CD14-positive monocyte (primary cell): ENCODE measurements around the gene STAMBPL1. TPM values are rescaled to one million over a fixed set of nuclear protein-coding genes. Genes with fewer than 3 reads are reported as not detected.

ENCODE experiments used
- DNase-seq, 3 donors: peaks; one replicate each; pipeline ENCODE4 v3.0.0-alpha.2; 2011 to 2022
- H2AFZ ChIP-seq: 2 replicates; pipeline ENCODE4 v1.6.0; 2012; ENCODE audit warnings: mild to moderate bottlenecking, low read depth, low read length, inconsistent platforms; ENCODE audit not compliant: insufficient read depth, poor library complexity, severe bottlenecking
- H3K27ac ChIP-seq, 2 donors: 1 replicate in 1 of 2; 2 replicates in 1 of 2; pipeline ENCODE4 v1.5.1; 2012 to 2013; ENCODE audit warnings: low read length in 2 of 2, control low read depth in 1 of 2, inconsistent platforms in 1 of 2, low read depth in 1 of 2, mild to moderate bottlenecking in 1 of 2
- H3K27me3 ChIP-seq, 2 donors: one replicate each; pipeline versions ENCODE4 v1.6.0 to v1.6.1; 2011 to 2013; ENCODE audit warnings: low read length in 2 of 2; ENCODE audit not compliant: control insufficient read depth in 2 of 2, insufficient read depth in 2 of 2
- H3K36me3 ChIP-seq, 2 donors: replicated peaks in 1 of 2; 1 replicate in 1 of 2; 2 replicates in 1 of 2; pipeline versions ENCODE4 v1.5.1 to v1.6.1; 2012 to 2013; ENCODE audit warnings: low read length in 2 of 2, control low read depth in 1 of 2, inconsistent platforms in 1 of 2, mild to moderate bottlenecking in 1 of 2; ENCODE audit not compliant: insufficient read depth in 2 of 2, control insufficient read depth in 1 of 2
- H3K4me1 ChIP-seq, 2 donors: 1 replicate in 1 of 2; 2 replicates in 1 of 2; pipeline versions ENCODE4 v1.5.1 to v1.6.1; 2012 to 2013; ENCODE audit warnings: low read length in 2 of 2, control low read depth in 1 of 2, inconsistent platforms in 1 of 2, mild to moderate bottlenecking in 1 of 2, moderate library complexity in 1 of 2; ENCODE audit not compliant: insufficient read depth in 2 of 2, control insufficient read depth in 1 of 2
- H3K4me2 ChIP-seq: replicated peaks from 2 replicates; pipeline ENCODE3; 2012; ENCODE audit warnings: low read length, moderate library complexity, mild to moderate bottlenecking; ENCODE audit not compliant: poor library complexity, severe bottlenecking; ENCODE audit errors: extremely low read depth
- H3K4me3 ChIP-seq, 3 experiments: fragments of 200-600 bp in 1 of 3; sonication (generic) in 1 of 3; replicated peaks in 1 of 3; 1 replicate in 2 of 3; 2 replicates in 1 of 3; pipeline ENCODE4 v1.5.1; 2011 to 2013; ENCODE audit warnings: low read length in 3 of 3, mild to moderate bottlenecking in 3 of 3, control low read depth in 2 of 3, low read depth in 2 of 3, inconsistent platforms in 1 of 3, moderate library complexity in 1 of 3
- H3K79me2 ChIP-seq: 2 replicates; pipeline ENCODE4 v1.6.0; 2012; ENCODE audit warnings: mild to moderate bottlenecking, control low read depth, inconsistent platforms, low read length, moderate library complexity; ENCODE audit not compliant: insufficient read depth
- H3K9ac ChIP-seq: 2 replicates; pipeline ENCODE4 v1.6.0; 2017; ENCODE audit warnings: low read length, mild to moderate bottlenecking; ENCODE audit not compliant: insufficient read depth, poor library complexity, severe bottlenecking
- H3K9me3 ChIP-seq, 2 donors: replicated peaks in 1 of 2; 1 replicate in 1 of 2; 2 replicates in 1 of 2; pipeline versions ENCODE4 v1.5.1 to v1.6.1; 2012 to 2013; ENCODE audit warnings: low read length in 2 of 2, control low read depth in 1 of 2; ENCODE audit not compliant: control insufficient read depth in 1 of 2, insufficient read depth in 1 of 2
- H4K20me1 ChIP-seq: 2 replicates; pipeline ENCODE4 v1.6.0; 2012; ENCODE audit warnings: mild to moderate bottlenecking, low read length, control low read depth, moderate library complexity; ENCODE audit not compliant: insufficient read depth
- H3K27ac Mint-ChIP-seq, 7 donors: one replicate each; pipeline ENCODE4 v1.8.0; 2020; ENCODE audit warnings: mild to moderate bottlenecking in 7 of 7, mixed read lengths in 7 of 7, moderate library complexity in 6 of 7, inconsistent platforms in 2 of 7
- H3K27me3 Mint-ChIP-seq, 3 donors: one replicate each; pipeline ENCODE4 v1.8.0; 2021 to 2022; ENCODE audit warnings: low read depth in 3 of 3, mild to moderate bottlenecking in 3 of 3, mixed read lengths in 3 of 3, moderate library complexity in 3 of 3, inconsistent platforms in 1 of 3
- H3K36me3 Mint-ChIP-seq, 2 donors: one replicate each; pipeline ENCODE4 v1.8.0; 2020; ENCODE audit warnings: mixed read lengths in 2 of 2, inconsistent platforms in 1 of 2, mild to moderate bottlenecking in 1 of 2
- H3K4me1 Mint-ChIP-seq: one replicate; pipeline ENCODE4 v1.8.0; 2020; ENCODE audit warnings: mild to moderate bottlenecking, mixed read lengths
- H3K4me3 Mint-ChIP-seq, 2 donors: one replicate each; pipeline ENCODE4 v1.8.0; 2020; ENCODE audit warnings: mild to moderate bottlenecking in 2 of 2, mixed read lengths in 2 of 2, moderate library complexity in 1 of 2
- H3K9me3 Mint-ChIP-seq, 7 donors: one replicate each; pipeline ENCODE4 v1.8.0; 2020 to 2022; ENCODE audit warnings: mixed read lengths in 7 of 7, mild to moderate bottlenecking in 6 of 7, moderate library complexity in 6 of 7, inconsistent platforms in 2 of 7
- CTCF ChIP-seq: fragments of 200-600 bp; IDR thresholded peaks from one replicate; pipeline ENCODE4 v1.8.0; 2022; ENCODE audit warnings: antibody characterized with exemption, mild to moderate bottlenecking
- WGBS: methylation state at CpG from one replicate; pipeline ENCODE4 v1.1.5; 2013; ENCODE audit warnings: missing lambda C conversion rate; ENCODE audit not compliant: insufficient coverage; 5-methylcytosine and 5-hydroxymethylcytosine counted together
- intact Hi-C, 2 donors: fragments of 100-400 bp; cut with micrococcal nuclease; formaldehyde crosslinking; loops; one replicate each; pipeline versions ENCODE4 v1.15.0 to v1.15.1; 2023
- polyA plus RNA-seq, 3 donors: library from polyadenylated mRNA; depleted of rRNA in 1 of 3; unstranded in 2 of 3; stranded (reverse) in 1 of 3; fragments of 300-500 nt in 2 of 3; fragments of >200 nt in 1 of 3; fragmentation: Illumina TruSeq in 2 of 3; gene quantifications; 1 replicate in 2 of 3; 2 replicates in 1 of 3; pipeline ENCODE4 v1.2.3, GENCODE V29; 2012 to 2021

Gene STAMBPL1
- polyA plus RNA-seq, 3 donors = 0.07 to 1.5 (median 0.10) TPM

- H2AFZ ChIP-seq = peak overlapping the region; percentile 17
- TF ChIP-seq CTCF = no peak
- peak in 1 of 3 donors; percentile 17 for DNase-seq
Observed at GRCh38 chr10:88944813-88945212, 64.8 kb downstream of the STAMBPL1 start.

GRCh38 chr10:88946200-88946599 is 66.2 kb downstream of the STAMBPL1 start:
- no peaks in the 10 kb centered on the region for H3K9me3 ChIP-seq
- intact Hi-C loops = no loop called here
- H3K36me3 ChIP-seq = no peaks in the 10 kb centered on the region
- H3K27me3 Mint-ChIP-seq = peaks cover 0 to 2% (median 0%) of the 10 kb centered on the region in 3 donors
- no peak overlapping the region for H3K4me2 ChIP-seq
- peaks cover 25 to 28% of the 10 kb centered on the region in 2 donors for H3K4me1 ChIP-seq
- DNase-seq = no peak
- no peaks in the 10 kb centered on the region for H3K79me2 ChIP-seq
- H3K9me3 Mint-ChIP-seq = peaks cover 0 to under 1% (median 0%) of the 10 kb centered on the region in 7 donors
- no CpG with 5 or more reads among the region's 1 CpG for WGBS
- no peak for TF ChIP-seq CTCF
- H3K4me3 Mint-ChIP-seq = no peak overlapping the region
- peaks cover 39% of the 10 kb centered on the region for H3K4me1 Mint-ChIP-seq
- no peaks in the 10 kb centered on the region for H4K20me1 ChIP-seq
- H3K9ac ChIP-seq = no peak overlapping the region
- H3K27ac ChIP-seq = no peak overlapping the region
- H3K36me3 Mint-ChIP-seq = peaks cover 4 to 18% of the 10 kb centered on the region in 2 donors
- H3K27me3 ChIP-seq = no peaks in the 10 kb centered on the region
- H2AFZ ChIP-seq = no peak overlapping the region
- H3K27ac Mint-ChIP-seq = no peak overlapping the region
- H3K4me3 ChIP-seq = no peak overlapping the region

More at GRCh38 chr10:88944813-88945212, 64.8 kb downstream of the STAMBPL1 start:
- peaks cover 0 to 2% (median 0%) of the 10 kb centered on the region in 7 donors for H3K9me3 Mint-ChIP-seq
- Histone ChIP-seq H3K79me2 (no peaks in the 10 kb centered on the region), H3K4me3 (no peak overlapping the region), H3K9me3 (no peaks in the 10 kb centered on the region), H3K36me3 (no peaks in the 10 kb centered on the region), H3K9ac (no peak overlapping the region), H3K27me3 (no peaks in the 10 kb centered on the region), H3K4me1 (peaks cover 25 to 28% of the 10 kb centered on the region in 2 donors), H4K20me1 (no peaks in the 10 kb centered on the region), H3K4me2 (peak overlapping the region; percentile 44), H3K27ac (peak overlapping the region in 1 of 2 donors; percentile 45)
- H3K27me3 Mint-ChIP-seq = peaks cover 0 to 2% (median 0%) of the 10 kb centered on the region in 3 donors
- WGBS = no CpG with 5 or more reads among the region's 3 CpGs
- intact Hi-C loops = no loop called here
- H3K36me3 Mint-ChIP-seq = peaks cover 4 to 23% of the 10 kb centered on the region in 2 donors
- H3K27ac Mint-ChIP-seq = peak overlapping the region; percentile 5 to 75 (median 43)
- peaks cover 34% of the 10 kb centered on the region for H3K4me1 Mint-ChIP-seq
- peak overlapping the region in 1 of 2 donors; percentile 40 for H3K4me3 Mint-ChIP-seq
